Rectal smooth muscle tissue (tissue), 1 donor: Measurements from ENCODE around the gene ADGRG7.

Experiments
- H3K27ac ChIP-seq: one replicate; pipeline ENCODE4 v1.7.0; 2013; ENCODE audit warnings: low read depth, low read length, inconsistent platforms
- H3K27me3 ChIP-seq: one replicate; pipeline ENCODE4 v1.7.0; 2013; ENCODE audit warnings: low read length; ENCODE audit not compliant: control insufficient read depth, insufficient read depth
- H3K36me3 ChIP-seq: one replicate; pipeline ENCODE4 v1.7.0; 2013; ENCODE audit warnings: low read length; ENCODE audit not compliant: control insufficient read depth, insufficient read depth
- H3K4me1 ChIP-seq: one replicate; pipeline ENCODE4 v1.7.0; 2013; ENCODE audit warnings: low read length; ENCODE audit not compliant: control insufficient read depth, insufficient read depth
- H3K4me3 ChIP-seq: one replicate; pipeline ENCODE4 v1.7.0; 2013; ENCODE audit warnings: low read length
- H3K9ac ChIP-seq: one replicate; pipeline ENCODE4 v1.7.0; 2013; ENCODE audit warnings: low read length

Gene ADGRG7

GRCh38 chr3:100698736-100699135 lies 89.3 kb downstream of the ADGRG7 start:
- Histone ChIP-seq H3K27me3 (no peaks in the 10 kb centered on the region), H3K36me3 (no peaks in the 10 kb centered on the region), H3K9ac (no peak overlapping the region), H3K4me3 (no peak overlapping the region), H3K27ac (no peak overlapping the region), H3K4me1 (no peaks in the 10 kb centered on the region)

- H3K9ac ChIP-seq = no peak overlapping the region
- no peaks in the 10 kb centered on the region for H3K27me3 ChIP-seq
- no peaks in the 10 kb centered on the region for H3K36me3 ChIP-seq
- no peak overlapping the region for H3K27ac ChIP-seq
- no peak overlapping the region for H3K4me3 ChIP-seq
- H3K4me1 ChIP-seq = no peaks in the 10 kb centered on the region
Observed at GRCh38 chr3:100700708-100701107, 91.3 kb downstream of the ADGRG7 start.

GRCh38 chr3:100702082-100702979 lies 92.9 kb downstream of the ADGRG7 start:
- H3K9ac ChIP-seq = no peak overlapping the region

GRCh38 chr3:100702980-100703345 lies 93.6 kb downstream of the ADGRG7 start:
- no peaks in the 10 kb centered on the region for H3K36me3 ChIP-seq
- no peaks in the 10 kb centered on the region for H3K4me1 ChIP-seq
- H3K27ac ChIP-seq = no peak overlapping the region
- no peak overlapping the region for H3K9ac ChIP-seq
- H3K27me3 ChIP-seq = no peaks in the 10 kb centered on the region
- no peak overlapping the region for H3K4me3 ChIP-seq

More at GRCh38 chr3:100702082-100702979, 92.9 kb downstream of the ADGRG7 start:
- no peaks in the 10 kb centered on the region for H3K36me3 ChIP-seq
- H3K27ac ChIP-seq = no peak overlapping the region
- no peaks in the 10 kb centered on the region for H3K4me1 ChIP-seq
- H3K4me3 ChIP-seq = no peak overlapping the region
- H3K27me3 ChIP-seq = no peaks in the 10 kb centered on the region

- Histone ChIP-seq H3K27me3 (no peaks in the 10 kb centered on the region), H3K4me1 (no peaks in the 10 kb centered on the region), H3K36me3 (no peaks in the 10 kb centered on the region), H3K4me3 (no peak overlapping the region), H3K9ac (no peak overlapping the region), H3K27ac (no peak overlapping the region)
Observed at GRCh38 chr3:100703865-100704264, 94.5 kb downstream of the ADGRG7 start.

GRCh38 chr3:100706365-100706764 lies 97.0 kb downstream of the ADGRG7 start:
- Histone ChIP-seq H3K36me3 (no peaks in the 10 kb centered on the region), H3K4me1 (peaks cover 3% of the 10 kb centered on the region), H3K27me3 (no peaks in the 10 kb centered on the region), H3K9ac (no peak overlapping the region), H3K4me3 (no peak overlapping the region), H3K27ac (no peak overlapping the region)

- Histone ChIP-seq H3K27me3 (no peaks in the 10 kb centered on the region), H3K4me3 (peak overlapping the region; percentile 68), H3K4me1 (peaks cover 3% of the 10 kb centered on the region), H3K9ac (no peak overlapping the region), H3K36me3 (no peaks in the 10 kb centered on the region), H3K27ac (peak overlapping the region; percentile 95)
Observed at GRCh38 chr3:100708644-100708988, 99.2 kb downstream of the ADGRG7 start.

- Histone ChIP-seq H3K27me3 (no peaks in the 10 kb centered on the region), H3K27ac (peak within 1 kb of the TSS; percentile 95), H3K4me3 (peak within 1 kb of the TSS; percentile 79), H3K36me3 (no peaks in the 10 kb centered on the region), H3K4me1 (peaks cover 3% of the 10 kb centered on the region), H3K9ac (peak within 1 kb of the TSS; percentile 47)
Observed at GRCh38 chr3:100708989-100709841, 99.8 kb downstream of the ADGRG7 start, which contains the start of gene TFG. TFG (plus strand) TSS chr3:100709494; CDS start chr3:100713686, 4,192 bp downstream.

- peak overlapping the region; percentile 28 for H3K9ac ChIP-seq
- peak overlapping the region; percentile 79 for H3K4me3 ChIP-seq
- no peaks in the 10 kb centered on the region for H3K27me3 ChIP-seq
- H3K4me1 ChIP-seq = peaks cover 3% of the 10 kb centered on the region
- no peaks in the 10 kb centered on the region for H3K36me3 ChIP-seq
- H3K27ac ChIP-seq = peak overlapping the region; percentile 95
Observed at GRCh38 chr3:100709842-100710260, 100.5 kb downstream of the ADGRG7 start.

GRCh38 chr3:100710261-100710968 lies 101.0 kb downstream of the ADGRG7 start:
- H3K36me3 ChIP-seq = no peaks in the 10 kb centered on the region
- H3K27ac ChIP-seq = peak overlapping the region; percentile 95
- peaks cover 3% of the 10 kb centered on the region for H3K4me1 ChIP-seq
- H3K4me3 ChIP-seq = peak overlapping the region; percentile 79
- H3K9ac ChIP-seq = peak overlapping the region; percentile 28
- H3K27me3 ChIP-seq = no peaks in the 10 kb centered on the region

GRCh38 chr3:100715176-100715575 lies 105.8 kb downstream of the ADGRG7 start:
- no peak overlapping the region for H3K27ac ChIP-seq
- H3K4me3 ChIP-seq = no peak overlapping the region
- peaks cover 3% of the 10 kb centered on the region for H3K4me1 ChIP-seq
- H3K36me3 ChIP-seq = no peaks in the 10 kb centered on the region
- no peaks in the 10 kb centered on the region for H3K27me3 ChIP-seq
- no peak overlapping the region for H3K9ac ChIP-seq

- Histone ChIP-seq H3K36me3 (peaks cover 3% of the 10 kb centered on the region), H3K4me1 (no peaks in the 10 kb centered on the region), H3K27me3 (no peaks in the 10 kb centered on the region), H3K27ac (no peak overlapping the region), H3K9ac (no peak overlapping the region), H3K4me3 (no peak overlapping the region)
Observed at GRCh38 chr3:100717063-100717462, 107.7 kb downstream of the ADGRG7 start.
